ENCODE results near the gene PALLD. TPM values are rescaled to one million over a fixed set of nuclear protein-coding genes. Genes with fewer than 3 reads are reported as not detected.

Gene PALLD
- total RNA-seq, 1 experiment from 2014 or later: 166 TPM

GRCh38 chr4:168549143-168549542 is 52.3 kb downstream of the PALLD start:
- Histone ChIP-seq H3K4me1 (ENCODE audit: control insufficient read depth in 1 of 2, insufficient read depth in 2 of 2, low read length in 2 of 2) (peaks cover 70 to 98% of the 10 kb centered on the region in 2 experiments), H3K27ac (ENCODE audit: low read depth, low read length) (peak overlapping the region; percentile 89; the same call in 1 of the 2 replicates), H3K4me2 (ENCODE audit: low read length) (peak overlapping the region; percentile 57; the same call in 1 of the 2 replicates), H4K20me1 (ENCODE audit: insufficient read depth) (no peaks in the 10 kb centered on the region), H3K9me2 (ENCODE audit: insufficient read depth) (no peaks in the 10 kb centered on the region), H3K79me2 (ENCODE audit: insufficient read depth, low read length) (0 out of 2 replicates have a peak, but pooled peaks cover 3% of the 10 kb centered on the region), H3K9me3 (ENCODE audit: control insufficient read depth in 1 of 2, insufficient read depth in 1 of 2, low read depth in 1 of 2, low read length in 2 of 2) (no peaks in the 10 kb centered on the region), H3K36me3 (ENCODE audit: control insufficient read depth in 1 of 2, insufficient read depth in 2 of 2, low read length in 2 of 2) (no peaks in the 10 kb centered on the region), H3K9ac (ENCODE audit: low read length) (peak overlapping the region; percentile 29), H3K27me3 (ENCODE audit: insufficient read depth, low read length) (no peaks in the 10 kb centered on the region), H3K4me3 (replicated peaks in 1 of 2; ENCODE audit: low read depth in 1 of 2, low read length in 2 of 2) (no peak overlapping the region), H2AFZ (ENCODE audit: low read depth, low read length, poor library complexity, severe bottlenecking) (no peak overlapping the region)
- RAD21 ChIA-PET (ENCODE audit: low non-redundant PET in 1 of 2, low total read pairs in 2 of 2, uncharacterized antibody in 2 of 2, unreplicated experiment in 2 of 2): no interaction called here
- ATAC-seq: no peak
- no peak for DNase-seq (ENCODE audit: low read depth, low spot score)
- TF ChIP-seq ZFX (IDR thresholded peaks at IDR 0.05) (no peak), SIN3A (IDR thresholded peaks at IDR 0.05; ENCODE audit: low read depth) (no peak), RAD21 (IDR thresholded peaks at IDR 0.05; ENCODE audit: low read depth) (no peak), CTCF (IDR thresholded peaks at IDR 0.05 in 2 of 3, conservative IDR thresholded peaks at IDR 0.05 in 1 of 3; ENCODE audit: borderline replicate concordance in 1 of 3, insufficient read depth in 1 of 3, low read depth in 2 of 3, low read length in 2 of 3) (no peak), ZBTB33 (IDR thresholded peaks at IDR 0.05; ENCODE audit: extremely low read depth, insufficient replicate concordance, low read length) (no peak), ATF3 (IDR thresholded peaks at IDR 0.05) (no peak), TCF7L2 (IDR thresholded peaks at IDR 0.05; ENCODE audit: borderline replicate concordance, extremely low read depth, insufficient read depth, insufficient read length) (no peak), POLR2AphosphoS5 (IDR thresholded peaks at IDR 0.05; ENCODE audit: low read depth, low read length) (no peak), YY1 (IDR thresholded peaks at IDR 0.05; ENCODE audit: extremely low read depth, insufficient replicate concordance, low read depth, low read length) (no peak), ZNF274 (IDR thresholded peaks at IDR 0.05; ENCODE audit: low read depth, low read length) (no peak), SRF (IDR thresholded peaks at IDR 0.05; ENCODE audit: low read depth) (no peak), EGR1 (IDR thresholded peaks at IDR 0.05; ENCODE audit: low read depth) (no peak), FOSL1 (IDR thresholded peaks at IDR 0.05; ENCODE audit: low read depth) (no peak), EZH2phosphoT487 (IDR thresholded peaks at IDR 0.05; ENCODE audit: borderline replicate concordance) (no peak), MAX (IDR thresholded peaks at IDR 0.05) (no peak), CEBPB (IDR thresholded peaks at IDR 0.05; ENCODE audit: low read depth) (no peak), EZH2 (IDR thresholded peaks at IDR 0.05) (no peak), ELF1 (IDR thresholded peaks at IDR 0.05; ENCODE audit: borderline replicate concordance, low read depth) (no peak), JUND (IDR thresholded peaks at IDR 0.05) (no peak), POLR2A (IDR thresholded peaks at IDR 0.05; ENCODE audit: borderline replicate concordance, extremely low read depth, insufficient read depth, insufficient read length) (no peak)
- BruUV-seq (replicated peaks): no TSS peak
- CTCF ChIA-PET: no interaction called here
- intact Hi-C loops (cut with micrococcal nuclease): no loop called here
- POLR2A ChIA-PET: no interaction called here
